CD14-positive monocyte (primary cell): ENCODE results near the gene NTRK3. TPM values are rescaled to one million over a fixed set of nuclear protein-coding genes. Genes with fewer than 3 reads are reported as not detected.

Source experiments
- DNase-seq, 3 donors: peaks; one replicate each; pipeline ENCODE4 v3.0.0-alpha.2; 2011 to 2022
- H2AFZ ChIP-seq: 2 replicates; pipeline ENCODE4 v1.6.0; 2012; ENCODE audit warnings: mild to moderate bottlenecking, low read depth, low read length, inconsistent platforms; ENCODE audit not compliant: insufficient read depth, poor library complexity, severe bottlenecking
- H3K27ac ChIP-seq, 2 donors: 1 replicate in 1 of 2; 2 replicates in 1 of 2; pipeline ENCODE4 v1.5.1; 2012 to 2013; ENCODE audit warnings: low read length in 2 of 2, control low read depth in 1 of 2, inconsistent platforms in 1 of 2, low read depth in 1 of 2, mild to moderate bottlenecking in 1 of 2
- H3K27me3 ChIP-seq, 2 donors: one replicate each; pipeline versions ENCODE4 v1.6.0 to v1.6.1; 2011 to 2013; ENCODE audit warnings: low read length in 2 of 2; ENCODE audit not compliant: control insufficient read depth in 2 of 2, insufficient read depth in 2 of 2
- H3K36me3 ChIP-seq, 2 donors: replicated peaks in 1 of 2; 1 replicate in 1 of 2; 2 replicates in 1 of 2; pipeline versions ENCODE4 v1.5.1 to v1.6.1; 2012 to 2013; ENCODE audit warnings: low read length in 2 of 2, control low read depth in 1 of 2, inconsistent platforms in 1 of 2, mild to moderate bottlenecking in 1 of 2; ENCODE audit not compliant: insufficient read depth in 2 of 2, control insufficient read depth in 1 of 2
- H3K4me1 ChIP-seq, 2 donors: 1 replicate in 1 of 2; 2 replicates in 1 of 2; pipeline versions ENCODE4 v1.5.1 to v1.6.1; 2012 to 2013; ENCODE audit warnings: low read length in 2 of 2, control low read depth in 1 of 2, inconsistent platforms in 1 of 2, mild to moderate bottlenecking in 1 of 2, moderate library complexity in 1 of 2; ENCODE audit not compliant: insufficient read depth in 2 of 2, control insufficient read depth in 1 of 2
- H3K4me2 ChIP-seq: replicated peaks from 2 replicates; pipeline ENCODE3; 2012; ENCODE audit warnings: low read length, moderate library complexity, mild to moderate bottlenecking; ENCODE audit not compliant: poor library complexity, severe bottlenecking; ENCODE audit errors: extremely low read depth
- H3K4me3 ChIP-seq, 3 experiments: fragments of 200-600 bp in 1 of 3; sonication (generic) in 1 of 3; replicated peaks in 1 of 3; 1 replicate in 2 of 3; 2 replicates in 1 of 3; pipeline ENCODE4 v1.5.1; 2011 to 2013; ENCODE audit warnings: low read length in 3 of 3, mild to moderate bottlenecking in 3 of 3, control low read depth in 2 of 3, low read depth in 2 of 3, inconsistent platforms in 1 of 3, moderate library complexity in 1 of 3
- H3K79me2 ChIP-seq: 2 replicates; pipeline ENCODE4 v1.6.0; 2012; ENCODE audit warnings: mild to moderate bottlenecking, control low read depth, inconsistent platforms, low read length, moderate library complexity; ENCODE audit not compliant: insufficient read depth
- H3K9ac ChIP-seq: 2 replicates; pipeline ENCODE4 v1.6.0; 2017; ENCODE audit warnings: low read length, mild to moderate bottlenecking; ENCODE audit not compliant: insufficient read depth, poor library complexity, severe bottlenecking
- H3K9me3 ChIP-seq, 2 donors: replicated peaks in 1 of 2; 1 replicate in 1 of 2; 2 replicates in 1 of 2; pipeline versions ENCODE4 v1.5.1 to v1.6.1; 2012 to 2013; ENCODE audit warnings: low read length in 2 of 2, control low read depth in 1 of 2; ENCODE audit not compliant: control insufficient read depth in 1 of 2, insufficient read depth in 1 of 2
- H4K20me1 ChIP-seq: 2 replicates; pipeline ENCODE4 v1.6.0; 2012; ENCODE audit warnings: mild to moderate bottlenecking, low read length, control low read depth, moderate library complexity; ENCODE audit not compliant: insufficient read depth
- H3K27ac Mint-ChIP-seq, 7 donors: one replicate each; pipeline ENCODE4 v1.8.0; 2020; ENCODE audit warnings: mild to moderate bottlenecking in 7 of 7, mixed read lengths in 7 of 7, moderate library complexity in 6 of 7, inconsistent platforms in 2 of 7
- H3K27me3 Mint-ChIP-seq, 3 donors: one replicate each; pipeline ENCODE4 v1.8.0; 2021 to 2022; ENCODE audit warnings: low read depth in 3 of 3, mild to moderate bottlenecking in 3 of 3, mixed read lengths in 3 of 3, moderate library complexity in 3 of 3, inconsistent platforms in 1 of 3
- H3K36me3 Mint-ChIP-seq, 2 donors: one replicate each; pipeline ENCODE4 v1.8.0; 2020; ENCODE audit warnings: mixed read lengths in 2 of 2, inconsistent platforms in 1 of 2, mild to moderate bottlenecking in 1 of 2
- H3K4me1 Mint-ChIP-seq: one replicate; pipeline ENCODE4 v1.8.0; 2020; ENCODE audit warnings: mild to moderate bottlenecking, mixed read lengths
- H3K4me3 Mint-ChIP-seq, 2 donors: one replicate each; pipeline ENCODE4 v1.8.0; 2020; ENCODE audit warnings: mild to moderate bottlenecking in 2 of 2, mixed read lengths in 2 of 2, moderate library complexity in 1 of 2
- H3K9me3 Mint-ChIP-seq, 7 donors: one replicate each; pipeline ENCODE4 v1.8.0; 2020 to 2022; ENCODE audit warnings: mixed read lengths in 7 of 7, mild to moderate bottlenecking in 6 of 7, moderate library complexity in 6 of 7, inconsistent platforms in 2 of 7
- CTCF ChIP-seq: fragments of 200-600 bp; IDR thresholded peaks from one replicate; pipeline ENCODE4 v1.8.0; 2022; ENCODE audit warnings: antibody characterized with exemption, mild to moderate bottlenecking
- WGBS: methylation state at CpG from one replicate; pipeline ENCODE4 v1.1.5; 2013; ENCODE audit warnings: missing lambda C conversion rate; ENCODE audit not compliant: insufficient coverage; 5-methylcytosine and 5-hydroxymethylcytosine counted together
- intact Hi-C, 2 donors: fragments of 100-400 bp; cut with micrococcal nuclease; formaldehyde crosslinking; loops; one replicate each; pipeline versions ENCODE4 v1.15.0 to v1.15.1; 2023
- polyA plus RNA-seq, 3 donors: library from polyadenylated mRNA; depleted of rRNA in 1 of 3; unstranded in 2 of 3; stranded (reverse) in 1 of 3; fragments of 300-500 nt in 2 of 3; fragments of >200 nt in 1 of 3; fragmentation: Illumina TruSeq in 2 of 3; gene quantifications; 1 replicate in 2 of 3; 2 replicates in 1 of 3; pipeline ENCODE4 v1.2.3, GENCODE V29; 2012 to 2021

The NTRK3 gene
- polyA plus RNA-seq, 3 donors = not detected

- DNase-seq = no peak
- no peak overlapping the region for H3K9ac ChIP-seq
- no peak overlapping the region for H2AFZ ChIP-seq
- no peaks in the 10 kb centered on the region for H4K20me1 ChIP-seq
- no peaks in the 10 kb centered on the region for H3K4me1 ChIP-seq
- no peak overlapping the region for H3K4me3 Mint-ChIP-seq
- H3K27me3 Mint-ChIP-seq = peaks cover 0 to 3% (median 0%) of the 10 kb centered on the region in 3 donors
- no peak overlapping the region for H3K27ac Mint-ChIP-seq
- no CpG with 5 or more reads among the region's 4 CpGs for WGBS
- H3K4me2 ChIP-seq = no peak overlapping the region
- H3K27ac ChIP-seq = no peak overlapping the region
- TF ChIP-seq CTCF = no peak
- intact Hi-C loops = no loop called here
- H3K36me3 ChIP-seq = no peaks in the 10 kb centered on the region
- no peaks in the 10 kb centered on the region for H3K79me2 ChIP-seq
- H3K36me3 Mint-ChIP-seq = no peaks in the 10 kb centered on the region
- no peaks in the 10 kb centered on the region for H3K4me1 Mint-ChIP-seq
- peaks cover 0 to 12% (median 4%) of the 10 kb centered on the region in 7 donors for H3K9me3 Mint-ChIP-seq
- H3K4me3 ChIP-seq = no peak overlapping the region
- H3K27me3 ChIP-seq = no peaks in the 10 kb centered on the region
- H3K9me3 ChIP-seq = no peaks in the 10 kb centered on the region
Measured at GRCh38 chr15:88021601-88022000, 234.9 kb downstream of the NTRK3 start.

GRCh38 chr15:88020806-88021205 lies 235.7 kb downstream of the NTRK3 start:
- Mint-ChIP-seq H3K9me3 (peaks cover 0 to 12% (median 4%) of the 10 kb centered on the region in 7 donors), H3K4me3 (no peak overlapping the region), H3K27ac (no peak overlapping the region), H3K27me3 (peaks cover 0 to 3% (median 0%) of the 10 kb centered on the region in 3 donors), H3K4me1 (no peaks in the 10 kb centered on the region), H3K36me3 (no peaks in the 10 kb centered on the region)
- no peak overlapping the region for H2AFZ ChIP-seq
- no peaks in the 10 kb centered on the region for H3K4me1 ChIP-seq
- H3K27me3 ChIP-seq = no peaks in the 10 kb centered on the region
- DNase-seq = no peak
- H3K79me2 ChIP-seq = no peaks in the 10 kb centered on the region
- 100% methylated on average over 1 of the region's 3 CpGs for WGBS
- no peak overlapping the region for H3K27ac ChIP-seq
- intact Hi-C loops = no loop called here
- H3K36me3 ChIP-seq = no peaks in the 10 kb centered on the region
- no peak overlapping the region for H3K4me2 ChIP-seq
- H3K9ac ChIP-seq = no peak overlapping the region
- H3K4me3 ChIP-seq = no peak overlapping the region
- no peaks in the 10 kb centered on the region for H4K20me1 ChIP-seq
- no peaks in the 10 kb centered on the region for H3K9me3 ChIP-seq
- TF ChIP-seq CTCF = no peak
